AG04449 (cell line): ENCODE measurements around the gene GOLT1B.

ENCODE experiments used
- CTCF ChIA-PET: fragments of 350-600 bp; formaldehyde crosslinking; extraction: SDS; loops from one replicate; lab custom pipeline; 2021; ENCODE audit warnings: antibody characterized with exemption; lab: Yijun Ruan, JAX
- POLR2A ChIA-PET: fragments of 400-600, 350-600 bp; formaldehyde crosslinking; extraction: SDS; loops from one replicate; lab custom pipeline; 2020; ENCODE audit warnings: antibody characterized with exemption, inconsistent platforms; lab: Yijun Ruan, JAX
- DNase-seq: peaks from one replicate; pipeline ENCODE4 v3.0.0-alpha.2; 2010; ENCODE audit warnings: low read depth, low spot score
- H3K4me3 ChIP-seq: 2 replicates; pipeline ENCODE4 v1.5.1; 2011; ENCODE audit warnings: low read depth, mild to moderate bottlenecking, control low read depth, low read length
- CTCF ChIP-seq: IDR thresholded peaks from one replicate; pipeline ENCODE4 v1.5.1; 2011; ENCODE audit warnings: mild to moderate bottlenecking, moderate library complexity, low read length, control low read depth, inconsistent platforms; ENCODE audit not compliant: insufficient read depth; ENCODE audit errors: missing control alignments

GOLT1B gene

GRCh38 chr12:21562859-21563258 lies 61.3 kb downstream of the GOLT1B start:
- POLR2A ChIA-PET, result no interaction called here
- no peak for TF ChIP-seq CTCF
- DNase-seq, result no peak
- no peak overlapping the region for H3K4me3 ChIP-seq
- CTCF ChIA-PET, result interaction anchor here (1.5 kb wide), 1 partner anchor 118 kb away, joined by 4 read pairs; no protein-coding TSS in a partner anchor

DNA sequence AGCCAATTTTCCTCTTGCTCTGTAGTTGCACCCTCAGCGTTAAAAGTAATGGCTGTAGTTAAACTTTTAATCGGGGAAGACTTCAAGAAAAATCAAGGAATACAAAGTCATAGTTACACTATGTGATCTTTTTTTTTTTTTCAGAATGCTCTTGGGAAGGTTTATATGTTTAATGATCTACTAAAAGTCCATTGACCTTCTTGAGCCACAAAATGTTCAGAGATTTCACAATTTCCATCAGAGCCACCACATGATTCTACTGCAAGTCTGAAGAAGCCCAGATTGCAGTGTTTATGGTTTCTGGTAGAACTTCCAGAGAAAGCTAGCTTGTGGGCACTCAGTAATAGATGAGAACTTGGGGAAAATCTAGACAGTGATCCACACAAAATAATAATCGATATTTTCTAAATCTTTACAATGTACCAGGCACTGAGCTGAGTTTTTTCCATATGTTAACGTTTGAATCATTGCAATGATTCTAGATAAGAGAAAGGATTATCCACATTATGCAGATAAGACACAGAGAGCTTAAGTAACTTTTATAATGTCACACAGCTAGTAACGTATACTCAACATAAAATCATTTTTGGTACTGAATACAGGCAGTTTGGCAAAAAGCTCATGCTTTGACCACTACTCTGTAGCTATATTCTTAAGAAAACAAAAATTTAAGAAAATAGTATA lies 64.8 kb downstream of the GOLT1B start:
- no peak for DNase-seq
- ChIA-PET CTCF (no interaction called here), POLR2A (no interaction called here)
- H3K4me3 ChIP-seq, result no peak overlapping the region
- TF ChIP-seq CTCF, result no peak

DNA sequence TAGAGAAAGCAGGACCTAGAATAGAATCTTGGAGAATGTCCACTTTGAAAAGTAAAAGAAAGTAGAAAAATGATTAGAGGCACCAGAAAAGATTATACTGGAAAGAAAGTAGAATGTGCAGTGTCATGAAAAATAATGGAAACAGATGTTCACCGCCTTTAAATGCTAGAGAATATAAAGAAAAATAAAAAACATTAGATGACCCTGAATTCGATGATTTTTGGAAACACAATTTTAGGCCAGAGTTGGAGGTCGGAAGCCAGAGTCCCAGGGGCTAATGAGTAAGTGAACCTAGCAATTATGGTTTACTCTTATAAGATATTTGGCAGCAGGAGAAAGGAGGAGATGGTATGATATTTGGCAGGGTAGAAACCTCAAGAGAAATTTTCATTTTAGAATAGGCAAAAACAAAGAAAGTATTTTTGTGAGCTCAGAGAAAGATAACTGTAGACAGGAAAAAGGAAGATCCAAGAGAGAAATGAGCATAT lies 65.4 kb downstream of the GOLT1B start:
- CTCF ChIA-PET, result no interaction called here
- no peak overlapping the region for H3K4me3 ChIP-seq
- POLR2A ChIA-PET, result no interaction called here
- no peak for TF ChIP-seq CTCF
- DNase-seq, result no peak
